HG02610 (cell line): ENCODE measurements around the gene NAA10.

Experiments
- ATAC-seq: cut with Tn5 transposase; IDR thresholded peaks from one replicate; pipeline ENCODE4 v1.9.1; 2021; ENCODE audit warnings: mild to moderate bottlenecking, moderate library complexity; ENCODE audit not compliant: unreplicated experiment

Gene NAA10

DNA sequence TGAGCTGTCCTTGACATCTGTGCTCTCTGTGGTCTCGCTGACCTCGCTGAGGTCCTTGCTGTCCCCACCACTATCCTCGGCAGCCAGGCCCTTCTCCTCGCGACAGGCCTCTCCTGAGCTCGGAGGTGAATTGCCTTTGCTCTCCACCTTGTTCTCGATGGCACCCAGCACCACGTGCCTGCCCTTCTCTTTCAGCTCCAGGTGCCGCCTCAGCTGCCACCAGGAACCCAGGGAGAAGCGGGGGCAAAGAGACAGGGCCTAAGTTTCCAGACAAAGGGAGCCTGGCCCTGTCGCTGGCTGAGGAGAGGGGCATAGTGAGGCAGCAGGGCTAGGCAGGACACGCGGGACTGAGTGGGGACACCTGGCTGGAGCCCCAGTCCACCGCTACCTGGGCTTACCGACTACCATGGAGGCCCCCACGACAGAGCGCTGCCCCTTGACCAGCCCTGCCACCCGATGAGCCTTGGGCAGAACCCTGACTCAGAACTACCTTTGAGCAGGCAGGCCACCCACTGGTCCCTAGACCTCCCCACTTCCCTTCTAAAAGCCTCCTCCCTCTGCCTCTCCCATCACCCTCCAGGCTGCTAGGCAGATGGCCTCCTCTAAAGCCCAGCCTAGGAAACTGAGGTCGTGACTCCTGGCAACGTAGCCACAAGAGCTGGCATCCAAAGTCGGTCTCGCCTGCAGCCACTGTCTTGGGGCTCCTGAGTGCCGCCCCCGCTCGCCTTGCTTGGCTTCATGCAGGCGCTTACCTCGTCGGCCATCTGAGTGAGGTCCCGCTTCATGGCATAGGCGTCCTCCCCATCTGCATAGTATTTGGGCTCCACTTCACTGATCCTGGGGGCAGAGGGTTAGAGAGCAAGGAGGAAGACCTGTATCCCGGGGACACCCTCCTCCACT, 4.6 kb downstream of the NAA10 start:
- ATAC-seq: no peak

DNA sequence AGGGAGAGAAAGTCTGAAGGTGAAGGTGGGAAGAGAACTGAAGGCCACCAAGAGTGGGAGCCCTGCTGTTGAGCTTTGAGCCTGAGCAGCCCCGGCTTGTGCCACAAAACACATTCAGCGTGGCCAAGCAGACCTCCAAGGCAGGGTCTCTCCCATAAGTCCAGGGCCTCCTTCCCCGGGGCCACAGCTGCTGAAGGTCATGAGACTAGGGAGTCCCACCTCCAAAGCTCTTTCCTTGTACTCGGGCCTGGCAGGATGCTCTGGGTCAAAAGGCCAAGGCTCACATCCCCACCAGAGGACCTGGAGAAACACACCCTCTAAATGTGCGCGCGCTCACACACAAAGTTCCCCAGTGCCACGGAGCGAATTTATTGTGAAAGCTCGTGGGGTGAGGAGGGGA, 5.3 kb downstream of the NAA10 start:
- no peak for ATAC-seq

DNA sequence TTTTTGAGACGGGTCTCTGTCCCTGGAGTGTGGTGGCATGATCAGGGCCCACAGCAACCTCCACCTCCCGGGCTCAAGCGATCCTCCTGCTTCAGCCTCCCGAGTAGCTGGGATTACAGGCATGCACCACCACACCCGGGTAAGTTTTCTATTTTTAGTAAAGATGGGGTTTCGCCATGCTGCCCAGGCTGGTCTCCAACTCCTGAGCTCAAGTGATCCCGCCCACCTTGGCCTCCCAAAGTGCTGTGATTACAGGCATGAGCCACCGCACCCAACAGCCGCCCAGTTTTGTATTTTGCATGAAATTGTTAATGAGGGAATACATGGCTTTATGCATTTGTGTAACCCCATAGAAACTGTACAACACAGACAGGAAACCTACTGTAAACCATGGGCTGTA, 6.0 kb downstream of the NAA10 start:
- no peak for ATAC-seq

DNA sequence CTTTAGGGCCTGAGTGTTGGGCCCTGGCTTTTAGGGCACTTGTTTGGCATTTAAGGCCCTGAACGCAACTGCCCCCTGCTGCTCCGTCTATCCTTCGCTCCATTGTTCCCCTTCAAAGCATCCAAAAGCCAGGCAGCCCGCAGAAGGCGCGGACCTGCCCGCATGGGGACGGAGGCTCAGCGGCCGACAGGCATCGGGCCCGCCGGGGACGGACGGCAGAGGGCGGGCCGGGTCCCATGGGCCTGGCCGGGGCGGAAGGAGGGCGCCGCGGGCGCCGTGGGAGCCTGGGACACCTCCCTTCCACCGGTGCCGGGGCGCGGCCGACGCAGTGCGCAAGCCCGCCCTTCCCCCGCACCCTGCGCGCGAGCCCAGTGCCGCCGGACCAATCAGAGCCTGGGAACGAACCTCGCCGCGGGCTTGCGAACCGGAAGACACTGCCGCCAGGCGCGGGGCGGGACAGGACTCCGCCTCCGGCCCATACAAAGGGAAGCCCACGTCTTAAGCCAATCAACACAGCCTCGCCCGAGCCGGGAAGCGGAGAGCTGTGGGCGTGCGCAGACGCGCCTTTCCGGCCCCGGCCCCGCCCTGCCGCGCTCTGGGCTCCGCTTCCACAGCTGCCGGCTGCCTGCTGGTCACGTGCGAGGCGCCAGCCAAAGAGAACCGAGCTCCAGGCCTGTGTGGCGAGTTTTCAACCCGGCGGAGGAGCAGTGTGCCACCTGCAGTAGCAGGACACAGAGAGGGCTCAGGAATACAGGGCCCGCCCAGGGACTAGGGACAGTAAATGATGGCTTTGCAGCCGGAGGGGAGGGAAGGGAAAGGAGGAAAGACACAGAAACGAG, 6.7 kb downstream of the NAA10 start:
- ATAC-seq: peak; percentile 74

DNA sequence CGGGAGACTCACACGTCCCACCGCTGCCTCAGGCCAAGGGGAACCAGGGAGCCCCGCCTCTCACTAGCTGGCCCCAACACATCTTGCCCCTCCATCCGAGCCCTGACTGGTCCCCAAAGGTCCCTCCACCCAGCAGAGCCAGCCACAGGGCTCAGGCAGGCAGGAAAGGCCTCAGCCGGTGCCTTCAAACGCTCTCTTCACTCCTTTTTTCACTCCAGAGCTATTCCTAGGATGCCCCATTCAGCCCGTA, 7.2 kb downstream of the NAA10 start:
- ATAC-seq: no peak

DNA sequence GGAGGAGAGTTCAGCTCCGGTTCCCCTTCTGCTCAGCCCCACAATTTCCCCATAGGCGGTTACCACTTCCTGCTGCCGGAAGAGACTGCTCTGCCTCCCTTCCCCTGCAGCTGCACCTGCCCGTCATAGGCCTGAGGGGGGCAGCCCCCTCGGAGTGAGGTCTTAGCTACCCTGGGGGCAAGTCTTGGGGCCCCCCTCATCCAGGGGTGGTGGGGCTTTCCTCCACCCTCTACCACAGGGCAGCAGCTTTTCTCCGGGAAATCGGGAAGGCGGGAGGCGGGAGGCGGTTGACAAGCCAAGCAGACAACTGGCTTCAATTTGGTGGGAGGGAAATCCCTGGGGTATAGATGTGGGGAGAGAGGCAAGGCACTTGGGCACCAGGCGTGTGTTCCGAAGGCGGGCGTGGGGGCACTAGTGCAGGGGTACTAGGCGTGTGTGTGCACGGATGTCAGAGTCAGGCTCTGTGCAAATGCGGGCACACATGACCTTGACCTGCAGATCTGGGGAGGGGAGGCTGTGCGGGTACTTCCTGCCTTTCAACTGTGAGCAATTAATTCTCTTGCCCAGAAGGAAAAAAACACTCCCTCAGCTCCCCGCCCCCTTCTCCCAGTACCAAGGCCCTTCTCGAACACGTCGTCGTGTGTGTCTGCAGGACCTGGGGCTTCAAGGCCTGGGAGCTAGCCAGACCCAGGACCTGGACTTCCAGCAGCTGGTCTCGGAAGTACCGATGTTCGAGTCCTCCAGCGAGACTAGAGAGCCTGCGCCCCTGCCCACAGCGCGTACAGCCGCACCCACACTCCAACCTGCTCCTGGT, 7.8 kb downstream of the NAA10 start:
- ATAC-seq: peak; percentile 28

DNA sequence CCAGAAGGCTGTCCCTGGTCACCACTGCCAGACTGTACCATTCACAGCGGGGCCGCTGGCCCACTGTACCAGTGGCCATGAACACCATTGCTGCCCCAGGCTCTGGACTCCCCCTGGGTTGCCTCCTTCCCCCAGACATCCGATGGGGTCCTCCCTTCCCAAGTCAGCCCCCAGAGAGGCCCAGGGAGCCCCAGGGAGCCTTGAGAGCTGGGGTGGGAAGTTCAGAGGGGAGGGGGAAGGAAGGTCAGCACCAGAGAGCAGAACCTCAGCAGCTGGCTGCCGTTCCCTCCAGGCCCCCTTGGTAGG, 8.3 kb downstream of the NAA10 start:
- ATAC-seq: no peak

DNA sequence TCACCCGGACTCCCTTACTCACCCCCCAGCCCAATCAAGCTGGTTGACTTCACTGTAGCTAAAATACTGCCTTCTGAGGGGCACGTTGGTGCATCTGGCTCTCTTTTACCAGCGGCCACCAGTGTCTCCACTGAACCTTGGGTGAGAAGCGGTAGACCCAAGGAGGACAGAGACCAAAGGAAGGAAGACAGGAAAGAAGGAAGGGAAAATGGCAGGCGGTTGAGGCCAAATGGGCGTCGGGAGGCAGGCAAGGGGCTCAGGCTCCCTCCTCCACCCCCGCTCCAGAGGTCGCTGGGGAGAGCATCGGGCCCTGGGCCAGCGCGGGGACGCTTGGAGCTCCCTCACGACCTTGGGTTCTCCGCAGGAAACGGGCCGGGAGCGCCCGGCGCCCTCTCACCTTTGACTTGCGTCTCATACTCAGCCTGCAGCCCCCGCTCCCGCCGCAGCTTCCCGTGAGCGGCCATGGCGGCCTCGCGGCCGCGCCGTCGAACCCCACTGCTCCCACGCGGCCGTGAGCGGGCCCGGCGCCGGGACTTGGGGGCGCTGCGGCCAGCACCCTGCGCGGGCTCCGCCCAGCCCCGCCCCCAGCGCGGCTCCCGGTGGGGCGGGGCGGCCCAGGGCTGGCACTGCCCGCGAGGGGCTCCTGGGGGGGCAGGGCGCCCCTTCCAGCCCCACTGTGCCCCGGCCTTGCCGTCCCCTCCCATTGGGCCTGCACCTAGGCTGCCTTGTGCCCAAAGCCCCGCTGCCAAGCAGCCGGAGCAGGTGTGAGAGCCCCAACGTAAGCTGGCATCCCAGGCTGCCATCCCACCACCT, 8.9 kb downstream of the NAA10 start, which contains the start of gene ARHGAP4:
Gene ARHGAP4, minus strand, starts transcription at position 526 of the 813 bp plus-strand sequence. Its CDS starts 62 bp downstream, at position 464.
- no peak for ATAC-seq

DNA sequence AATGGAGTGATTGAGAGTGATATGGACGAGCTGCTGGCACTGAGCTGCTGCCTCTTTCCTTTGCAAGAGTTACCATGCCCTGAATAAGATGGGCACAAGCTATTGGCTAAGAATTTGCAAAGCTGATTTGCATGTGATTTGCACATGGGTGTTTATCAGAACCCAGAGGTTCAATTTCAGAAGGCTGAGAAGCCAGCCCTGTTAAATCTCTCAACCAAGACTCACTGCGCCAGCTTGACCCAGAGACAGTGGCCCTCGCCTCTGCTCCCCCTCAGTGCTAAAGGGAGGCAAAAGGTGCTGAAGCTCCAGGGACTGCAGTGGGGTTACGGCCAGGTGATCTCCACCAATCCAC, 9.5 kb downstream of the NAA10 start:
- ATAC-seq: no peak

DNA sequence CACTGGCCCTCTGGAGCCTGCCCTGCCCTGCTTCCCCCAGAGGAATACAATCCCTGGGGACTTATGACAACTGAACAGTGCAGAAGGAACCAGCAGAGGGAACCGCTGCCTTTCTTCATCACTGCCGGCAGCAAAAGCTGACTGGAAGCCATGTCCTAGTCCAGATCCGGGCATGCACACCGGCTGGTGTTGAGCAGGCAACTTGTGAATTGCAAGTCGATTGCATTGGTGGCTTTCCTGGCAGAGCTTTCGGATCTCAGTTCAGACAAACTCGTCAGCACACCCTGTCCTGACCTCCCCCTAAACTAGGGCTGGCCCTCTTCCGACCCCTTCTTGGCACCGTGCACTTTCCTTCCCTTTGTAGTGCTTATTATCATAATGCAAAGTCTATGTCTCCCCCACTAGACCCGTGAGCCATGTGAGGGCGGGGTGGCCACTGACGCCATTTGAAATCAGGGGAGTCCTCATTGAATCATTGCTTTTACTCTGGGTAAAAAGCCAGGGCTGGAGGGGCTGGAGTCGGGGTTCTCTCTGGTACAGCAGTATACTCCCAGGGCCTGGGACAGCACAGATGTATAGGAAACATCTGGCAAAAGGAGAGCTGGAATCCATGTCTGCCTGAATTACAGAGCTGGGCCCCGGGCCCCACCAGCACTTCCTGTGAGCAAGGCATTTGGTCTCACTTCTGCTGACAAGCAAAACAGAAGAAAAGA, 10.5 kb downstream of the NAA10 start:
- no peak for ATAC-seq

DNA sequence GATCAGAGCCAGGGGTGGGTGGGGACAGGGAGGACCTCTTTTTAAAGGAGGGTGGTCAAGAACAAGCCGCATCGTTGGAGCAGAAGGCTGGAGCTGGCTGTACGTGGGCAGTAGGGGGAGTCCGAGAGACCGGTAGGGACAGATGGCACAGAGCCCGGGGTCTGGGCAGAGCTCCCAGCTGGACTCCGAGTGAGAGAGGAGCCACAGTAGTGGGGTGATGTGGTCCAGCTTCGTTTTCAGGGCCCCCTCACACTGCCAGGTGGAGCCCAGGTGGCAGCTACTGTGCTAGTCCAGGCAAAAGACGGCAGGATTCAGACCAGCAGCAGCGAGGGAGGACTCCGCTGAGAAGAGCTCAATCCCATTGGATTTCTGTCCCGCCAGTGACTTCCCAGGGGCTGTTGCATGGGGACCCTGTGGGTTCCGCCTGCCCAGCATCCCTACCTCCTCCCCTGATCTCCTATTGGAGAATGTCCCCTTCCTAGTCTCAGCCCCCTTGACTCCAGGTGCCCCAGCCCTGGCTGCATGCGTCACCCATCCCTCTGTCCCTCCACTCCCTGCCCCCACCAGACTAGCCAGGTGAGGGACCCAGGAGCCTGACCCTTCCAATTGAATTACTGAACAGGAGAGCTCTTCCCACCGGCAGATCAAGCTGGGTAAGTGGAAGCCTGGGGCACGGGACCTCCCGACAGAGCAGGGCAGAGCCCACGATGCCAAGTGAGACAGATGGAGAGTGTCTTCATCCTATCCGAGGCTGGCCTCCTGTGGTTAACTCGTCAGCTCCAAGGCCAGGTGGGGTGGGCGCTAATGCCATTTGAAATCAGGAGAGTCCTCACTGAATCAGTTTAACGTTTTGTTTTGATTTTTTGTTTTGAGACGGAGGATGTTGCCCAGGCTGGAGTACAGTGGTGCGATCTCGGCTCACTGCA, 11.6 kb downstream of the NAA10 start:
- no peak for ATAC-seq

DNA sequence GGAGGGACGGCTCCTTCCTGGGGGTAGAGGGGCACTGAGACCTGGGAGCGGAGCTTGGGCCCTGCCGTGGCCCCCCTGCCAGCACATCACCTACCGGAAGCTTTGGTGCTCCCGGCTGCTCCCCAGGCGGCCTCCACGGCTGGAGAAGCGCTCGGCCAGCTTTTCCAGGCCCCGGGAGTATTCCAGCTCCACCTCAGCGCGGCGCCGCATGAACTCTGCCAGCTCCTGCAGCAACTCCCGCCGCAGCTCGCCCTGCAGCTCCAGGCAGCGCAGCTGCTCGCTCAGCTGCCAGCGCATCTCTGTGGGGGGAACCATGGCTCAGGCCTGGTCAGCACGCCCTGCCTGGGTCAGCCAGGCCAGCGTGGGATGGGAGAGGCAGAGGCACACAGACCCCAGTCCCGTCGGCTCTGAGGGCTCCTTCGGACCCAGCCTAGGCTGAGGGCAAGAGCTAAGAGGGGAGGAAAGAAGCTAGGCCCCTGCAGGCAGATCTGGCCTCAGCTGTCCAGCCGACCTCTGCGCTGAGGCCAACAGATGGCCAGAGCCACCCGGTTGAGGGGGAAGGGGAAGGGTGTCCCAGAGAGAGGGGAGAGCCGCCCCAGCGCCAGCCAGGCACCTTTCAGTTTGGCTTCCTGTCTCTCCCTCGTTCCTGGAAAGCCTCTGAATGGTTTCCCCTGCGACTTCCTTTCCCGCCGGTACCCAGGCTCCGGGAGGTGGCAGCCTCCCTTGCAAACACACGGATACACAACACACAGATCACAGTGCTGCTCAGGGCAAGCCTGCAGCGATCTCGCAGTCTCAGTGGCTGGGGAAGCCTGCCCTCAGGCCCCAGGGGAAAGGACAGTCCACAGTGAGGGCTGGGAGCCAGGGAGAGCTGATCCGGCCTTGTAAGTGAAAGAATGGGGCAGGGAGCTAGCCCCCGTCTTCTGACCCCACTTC, 13.1 kb downstream of the NAA10 start:
- no peak for ATAC-seq

DNA sequence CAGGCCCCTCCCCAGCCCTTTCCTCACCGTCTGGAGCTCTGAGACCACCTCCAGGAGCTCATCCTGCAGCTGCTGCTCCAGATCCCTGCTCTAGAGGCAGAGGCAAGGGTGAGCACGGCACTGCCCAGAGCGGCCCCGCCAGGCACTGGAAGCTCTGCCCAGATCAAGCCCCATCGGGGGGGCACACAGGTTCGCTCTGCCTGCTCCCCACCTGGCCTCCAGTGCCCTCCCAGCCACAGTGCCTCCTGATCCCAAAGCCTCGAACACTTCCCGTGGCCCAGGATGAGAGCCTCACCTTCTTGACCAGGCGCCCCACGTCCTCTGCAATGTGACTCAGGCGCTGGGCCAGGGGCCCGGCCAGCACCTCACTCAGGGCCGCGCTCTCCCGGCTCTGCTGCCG, 13.8 kb downstream of the NAA10 start:
- ATAC-seq: no peak

DNA sequence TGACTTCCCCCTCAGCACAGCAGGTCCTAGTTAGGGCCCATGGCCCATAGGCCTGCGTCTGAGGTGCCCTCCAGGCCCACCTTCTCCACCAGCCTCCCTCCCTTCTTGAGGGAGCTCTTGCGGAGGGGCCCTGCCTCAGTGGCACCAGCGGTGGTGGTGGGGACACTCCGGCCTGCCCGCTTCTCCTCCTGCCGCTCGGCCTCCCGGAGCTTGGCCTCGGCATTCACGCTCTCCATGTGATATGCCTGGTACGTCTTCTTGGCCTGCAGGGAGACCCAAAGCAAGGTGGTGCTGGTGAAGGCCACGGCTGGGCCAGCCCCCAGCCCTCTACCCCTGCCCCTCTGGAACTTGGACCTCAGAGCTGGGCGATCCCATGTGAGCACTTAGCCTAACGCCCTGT, 14.3 kb downstream of the NAA10 start:
- no peak for ATAC-seq

DNA sequence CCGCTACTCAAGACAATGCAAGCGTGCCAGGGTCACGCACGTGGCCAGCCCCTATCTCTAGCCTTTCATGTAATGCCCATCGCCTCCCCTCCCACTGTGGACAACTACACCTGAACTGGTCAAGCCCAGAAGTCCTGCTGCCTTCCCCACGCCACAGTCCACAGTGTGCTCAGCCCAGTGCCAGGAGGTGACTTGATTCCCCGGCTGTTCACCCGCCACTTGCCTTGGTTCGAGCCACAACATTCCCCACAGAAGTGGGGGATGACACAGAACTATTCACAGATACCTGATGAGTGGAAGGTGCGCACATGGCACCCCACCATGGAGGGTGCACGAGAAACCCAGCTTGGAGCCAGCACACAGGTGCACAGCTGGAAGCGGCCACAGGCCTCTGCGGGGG, 15.6 kb downstream of the NAA10 start:
- no peak for ATAC-seq

DNA sequence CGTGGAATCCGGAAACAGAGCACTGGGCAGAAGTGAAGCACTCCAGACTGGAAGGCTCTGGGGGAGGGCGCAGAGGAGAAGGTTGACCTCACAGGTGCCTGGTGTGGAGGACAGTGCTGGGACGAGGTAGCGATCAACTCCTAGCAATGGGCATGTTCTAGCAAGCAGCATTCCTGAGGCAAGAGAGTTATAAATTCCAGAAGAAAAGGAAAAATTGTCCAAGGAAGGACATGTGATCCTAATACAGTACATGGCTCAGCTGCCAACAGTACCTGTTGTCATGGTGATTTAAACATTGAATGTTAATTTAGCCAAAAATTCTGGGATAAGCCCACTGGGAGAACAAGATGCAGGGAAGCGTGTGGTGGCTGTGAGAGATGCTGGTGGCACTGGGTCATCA, 17.0 kb downstream of the NAA10 start:
- ATAC-seq: no peak

DNA sequence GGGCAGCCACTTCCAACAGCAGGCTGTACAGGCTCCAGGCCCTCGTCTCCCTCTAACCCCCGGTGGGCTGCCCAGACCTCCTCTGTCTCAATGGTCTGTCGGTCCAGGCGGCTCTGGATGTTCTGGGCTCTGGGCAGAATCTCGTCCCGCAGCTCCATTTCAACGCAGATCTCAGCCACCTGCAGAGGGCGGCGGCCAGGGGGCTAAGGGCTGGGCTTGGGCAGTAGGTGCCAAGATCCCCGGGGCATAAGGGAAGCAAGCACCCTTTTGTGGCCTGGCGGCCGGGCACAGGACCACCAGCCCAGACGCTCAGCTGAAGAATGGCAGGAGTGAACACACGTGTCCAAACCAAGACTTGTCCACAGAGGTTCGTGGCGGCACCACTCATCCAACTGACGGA, 21.1 kb downstream of the NAA10 start:
- no peak for ATAC-seq

DNA sequence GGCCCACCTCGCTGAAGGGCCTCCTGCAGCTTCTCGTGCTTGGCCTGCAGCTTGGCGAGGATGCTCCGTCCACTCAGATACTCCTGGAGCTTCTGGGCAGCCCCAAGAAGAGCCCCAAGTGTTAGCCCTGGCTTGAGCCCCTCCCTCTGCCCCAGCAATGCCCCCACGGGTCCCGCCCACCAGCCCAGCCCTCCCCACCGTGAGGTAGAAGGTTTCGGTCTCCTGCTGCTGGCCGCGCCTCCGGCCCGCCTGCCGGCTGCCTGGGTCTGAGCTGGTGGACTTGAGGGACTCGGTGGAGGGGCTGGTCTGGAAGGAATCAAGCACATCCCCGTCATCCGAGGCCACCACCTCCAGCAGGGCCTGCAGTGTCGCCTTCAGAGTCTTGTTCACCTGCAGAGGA, 21.6 kb downstream of the NAA10 start:
- no peak for ATAC-seq
